HepG2 (cell line): ENCODE measurements around the gene AUH. TPM values are rescaled to one million over a fixed set of nuclear protein-coding genes. Genes with fewer than 3 reads are reported as not detected.
A peak's percentile ranks its signal among the peaks of the same experiment; 100 is the strongest.

Source experiments
- AFF4 ChIP-seq: sonication (generic); formaldehyde crosslinking; IDR thresholded peaks from 2 replicates; pipeline ENCODE4 v1.4.0; 2020; ENCODE audit warnings: missing genetic modification reagents
- ARHGAP35 ChIP-seq: sonication (generic); formaldehyde crosslinking; IDR thresholded peaks from 2 replicates; pipeline ENCODE4 v1.9.0; 2022; ENCODE audit warnings: mild to moderate bottlenecking, inconsistent platforms, moderate library complexity, missing genetic modification reagents, borderline replicate concordance
- DPF2 ChIP-seq: sonication (generic); formaldehyde crosslinking; IDR thresholded peaks from 2 replicates; pipeline ENCODE4 v1.4.0; 2020; ENCODE audit warnings: mild to moderate bottlenecking, low read depth, missing genetic modification reagents, borderline replicate concordance
- ESRRA ChIP-seq: sonication (generic); formaldehyde crosslinking; IDR thresholded peaks from 2 replicates; pipeline ENCODE4 v1.5.1; 2020; ENCODE audit warnings: mild to moderate bottlenecking, low read depth, missing genetic modification reagents
- HDAC1 ChIP-seq: sonication (generic); formaldehyde crosslinking; IDR thresholded peaks from 2 replicates; pipeline ENCODE4 v1.5.1; 2020; ENCODE audit warnings: mild to moderate bottlenecking, missing genetic modification reagents
- JARID2 ChIP-seq: sonication (generic); formaldehyde crosslinking; IDR thresholded peaks from 2 replicates; pipeline ENCODE4 v1.8.1; 2023; ENCODE audit warnings: missing genetic modification reagents, inconsistent platforms; ENCODE audit not compliant: insufficient replicate concordance
- KMT2B ChIP-seq: IDR thresholded peaks from 2 replicates; pipeline ENCODE4 v1.6.1; 2016; ENCODE audit warnings: missing genetic modification reagents, missing compliant biosample characterization
- MATR3 ChIP-seq: sonication (generic); formaldehyde crosslinking; IDR thresholded peaks from 2 replicates; pipeline ENCODE4 v1.4.0; 2020; ENCODE audit warnings: missing genetic modification reagents
- MEIS1 ChIP-seq: sonication (generic); formaldehyde crosslinking; IDR thresholded peaks from 2 replicates; pipeline ENCODE4 v1.9.0; 2021; ENCODE audit warnings: mild to moderate bottlenecking, missing genetic modification reagents, moderate library complexity, borderline replicate concordance
- MTF1 ChIP-seq: sonication (generic); formaldehyde crosslinking; IDR thresholded peaks from 2 replicates; pipeline ENCODE4 v1.5.0; 2020; ENCODE audit warnings: missing genetic modification reagents
- NCOA5 ChIP-seq: sonication (generic); formaldehyde crosslinking; IDR thresholded peaks from 2 replicates; pipeline ENCODE4 v1.4.0; 2020; ENCODE audit warnings: missing genetic modification reagents
- NFKB2 ChIP-seq: sonication (generic); formaldehyde crosslinking; IDR thresholded peaks from 2 replicates; pipeline ENCODE4 v1.4.0; 2020; ENCODE audit warnings: missing genetic modification reagents, borderline replicate concordance
- PCBP1 ChIP-seq: fragments of 200-400 bp; formaldehyde crosslinking; IDR thresholded peaks from 2 replicates; pipeline ENCODE4 v1.6.1; 2017; ENCODE audit warnings: mild to moderate bottlenecking, low read depth, low read length, borderline replicate concordance
- SIN3A ChIP-seq: IDR thresholded peaks from 2 replicates; pipeline ENCODE4 v1.6.1; 2011; ENCODE audit warnings: low read depth, mild to moderate bottlenecking, control low read depth, low read length, borderline replicate concordance
- SIX1 ChIP-seq: sonication (generic); formaldehyde crosslinking; IDR thresholded peaks from 2 replicates; pipeline ENCODE4 v1.4.0; 2020; ENCODE audit warnings: missing genetic modification reagents, borderline replicate concordance
- SP140L ChIP-seq: sonication (generic); formaldehyde crosslinking; IDR thresholded peaks from 2 replicates; pipeline ENCODE4 v1.4.0; 2020; ENCODE audit warnings: missing genetic modification reagents, borderline replicate concordance
- ZNF20 ChIP-seq: sonication (generic); formaldehyde crosslinking; IDR thresholded peaks from 2 replicates; pipeline ENCODE4 v1.4.0; 2020; ENCODE audit warnings: mild to moderate bottlenecking, moderate library complexity, missing genetic modification reagents
- ZNF605 ChIP-seq: sonication (generic); formaldehyde crosslinking; IDR thresholded peaks from 2 replicates; pipeline ENCODE4 v1.8.0; 2022; ENCODE audit warnings: mild to moderate bottlenecking, missing genetic modification reagents
- ZNF607 ChIP-seq: sonication (generic); formaldehyde crosslinking; IDR thresholded peaks from 2 replicates; pipeline ENCODE4 v1.5.1; 2020; ENCODE audit warnings: missing genetic modification reagents, mild to moderate bottlenecking, borderline replicate concordance
- ZNF800 ChIP-seq: sonication (generic); formaldehyde crosslinking; IDR thresholded peaks from 2 replicates; pipeline ENCODE4 v1.4.0; 2020; ENCODE audit warnings: missing genetic modification reagents
- polyA plus RNA-seq, 8 experiments: library from polyadenylated mRNA; depleted of rRNA in 3 of 8; stranded (reverse) in 7 of 8; unstranded in 1 of 8; fragments of >200 nt; fragmentation: Illumina TruSeq in 4 of 8; extraction: Trizol in 4 of 8; gene quantifications; 2 replicates each; pipeline versions ENCODE4 v1.2.1 to v1.2.3, GENCODE V29; 2011 to 2016; ENCODE audit warnings: low read depth in 4 of 8, missing spikeins in 1 of 8, mixed read lengths in 1 of 8; ENCODE audit not compliant: insufficient read depth in 1 of 8
- total RNA-seq, 5 experiments: library from RNA; depleted of rRNA; stranded (reverse); fragments of >200 nt; fragmentation: Illumina TruSeq; extraction: Trizol; gene quantifications; 2 replicates each; pipeline ENCODE4 v1.2.3, GENCODE V29; 2016; ENCODE audit warnings: low read depth in 1 of 5
- TF ChIP-seq, protein P1 (sequence below): sonication (generic); formaldehyde crosslinking; IDR thresholded peaks from 2 replicates; pipeline ENCODE4 v1.8.1; 2023; ENCODE audit warnings: missing genetic modification reagents, mild to moderate bottlenecking, borderline replicate concordance
- TF ChIP-seq, protein P2 (sequence below): sonication (generic); formaldehyde crosslinking; IDR thresholded peaks from 2 replicates; pipeline ENCODE4 v1.4.0; 2020; ENCODE audit warnings: mild to moderate bottlenecking, missing genetic modification reagents

The AUH gene
- total and polyA plus RNA-seq, 2 of the 13 experiments (the other 11 are each of a cell fraction or from before 2014, with no cell fraction given) = 25.8 to 31.9 TPM

DNA sequence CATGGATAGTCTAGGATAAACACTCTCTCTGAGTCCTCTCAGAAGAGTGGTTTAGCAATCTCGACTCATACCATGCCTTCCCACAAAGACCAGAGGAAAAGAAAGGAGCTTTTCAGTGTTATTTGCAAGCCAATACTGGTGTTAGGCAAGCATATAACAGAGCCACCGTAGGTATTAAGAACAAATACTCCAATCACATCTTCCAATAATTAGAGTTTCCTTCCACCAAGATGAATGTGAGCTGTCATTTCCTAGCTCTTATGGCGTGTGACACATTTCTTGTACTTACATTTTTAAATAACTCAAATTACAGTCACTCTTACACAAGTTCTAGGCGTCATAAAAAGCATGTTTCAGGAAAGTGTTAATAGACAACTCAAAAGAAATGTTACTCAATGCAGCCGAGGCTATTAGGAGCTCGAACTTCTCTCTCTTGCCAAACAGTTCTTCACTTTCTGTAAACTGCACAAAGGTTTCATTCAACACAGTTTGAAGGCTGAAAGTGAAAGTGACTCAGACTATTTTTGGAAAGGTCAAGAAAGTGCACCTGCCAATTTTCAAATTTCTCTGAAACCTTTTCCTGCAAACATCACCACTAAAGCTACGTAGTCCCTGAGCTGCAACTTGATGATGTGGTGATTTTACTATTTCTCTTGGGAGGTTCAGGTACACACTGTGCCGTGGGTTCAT, 153.8 kb downstream of the AUH start (continued):
- no peak for TF ChIP-seq DPF2
- no peak for TF ChIP-seq ESRRA (CRISPR knock-in tag)
- TF ChIP-seq SIN3A = no peak
- TF ChIP-seq JARID2 (CRISPR knock-in tag) = no peak
- no peak for TF ChIP-seq ZNF607
- no peak for TF ChIP-seq ARHGAP35 (CRISPR knock-in tag)
- TF ChIP-seq KMT2B (CRISPR knock-in tag) = 0 out of 2 replicates have a peak, but pooled peaks have one; percentile 16
- TF ChIP-seq SIX1 (CRISPR knock-in tag) = peak; percentile 2; the same call in 1 of the 2 replicates
- no peak for TF ChIP-seq PCBP1
- TF ChIP-seq ZNF800 (CRISPR knock-in tag) = no peak
- TF ChIP-seq SP140L (CRISPR knock-in tag) = 0 out of 2 replicates have a peak, but pooled peaks have one; percentile 70
- no peak for TF ChIP-seq MTF1 (CRISPR knock-in tag)
- TF ChIP-seq MATR3 (CRISPR knock-in tag) = no peak
- no peak for TF ChIP-seq ZNF605 (CRISPR knock-in tag)
- TF ChIP-seq MEIS1 = no peak
- TF ChIP-seq NFKB2 (CRISPR knock-in tag) = no peak
- no peak for TF ChIP-seq NCOA5 (CRISPR knock-in tag)
- 0 out of 2 replicates have a peak, but pooled peaks have one; percentile 41 for TF ChIP-seq HDAC1 (CRISPR knock-in tag)
- TF ChIP-seq ZNF20 (CRISPR knock-in tag) = no peak
- no peak for TF ChIP-seq AFF4 (CRISPR knock-in tag)
- TF ChIP-seq, protein P1, sequence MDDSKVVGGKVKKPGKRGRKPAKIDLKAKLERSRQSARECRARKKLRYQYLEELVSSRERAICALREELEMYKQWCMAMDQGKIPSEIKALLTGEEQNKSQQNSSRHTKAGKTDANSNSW (CRISPR knock-in tag) = no peak
- TF ChIP-seq, protein P2, sequence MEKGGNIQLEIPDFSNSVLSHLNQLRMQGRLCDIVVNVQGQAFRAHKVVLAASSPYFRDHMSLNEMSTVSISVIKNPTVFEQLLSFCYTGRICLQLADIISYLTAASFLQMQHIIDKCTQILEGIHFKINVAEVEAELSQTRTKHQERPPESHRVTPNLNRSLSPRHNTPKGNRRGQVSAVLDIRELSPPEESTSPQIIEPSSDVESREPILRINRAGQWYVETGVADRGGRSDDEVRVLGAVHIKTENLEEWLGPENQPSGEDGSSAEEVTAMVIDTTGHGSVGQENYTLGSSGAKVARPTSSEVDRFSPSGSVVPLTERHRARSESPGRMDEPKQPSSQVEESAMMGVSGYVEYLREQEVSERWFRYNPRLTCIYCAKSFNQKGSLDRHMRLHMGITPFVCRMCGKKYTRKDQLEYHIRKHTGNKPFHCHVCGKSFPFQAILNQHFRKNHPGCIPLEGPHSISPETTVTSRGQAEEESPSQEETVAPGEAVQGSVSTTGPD (CRISPR knock-in tag) = no peak
